IPS-NIHi7 (cell line): ENCODE results near the gene PROSER2.
"Not testable (repeated sequence)": the region's sequence is repeated elsewhere in the genome, so short reads cannot be mapped to it uniquely, and the experiment has no call there.

Source experiments
- DNase-seq: peaks from one replicate; pipeline ENCODE4 v3.0.0; 2012; ENCODE audit warnings: mixed read lengths; ENCODE audit errors: extremely low spot score

PROSER2 gene

DNA sequence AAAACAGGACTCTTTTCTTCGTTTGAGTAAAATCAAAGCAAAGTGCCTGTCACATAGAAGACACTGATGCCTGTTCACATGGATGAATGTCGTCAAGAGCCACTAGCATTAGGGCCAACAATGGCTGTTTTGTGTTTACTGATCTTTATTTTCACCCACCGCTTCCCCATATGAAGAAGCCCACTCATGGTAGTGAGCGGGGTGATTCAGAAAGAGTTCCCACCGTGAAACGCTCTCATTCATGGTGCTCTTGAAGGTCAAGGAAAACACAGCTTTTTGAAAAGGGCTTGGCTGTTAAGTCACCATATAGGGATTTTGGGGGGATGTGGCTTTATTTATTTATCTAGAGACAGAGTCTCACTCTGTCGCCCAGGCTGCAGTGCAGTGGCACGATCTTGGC is 12.5 kb downstream of the PROSER2 start:
- DNase-seq, result no peak

- DNase-seq, result no peak
Observed at GRCh38 chr10:11837372-11838161, 14.4 kb downstream of the PROSER2 start.

- DNase-seq, result no peak
Observed at GRCh38 chr10:11838298-11838852, 15.2 kb downstream of the PROSER2 start.

- no peak for DNase-seq
Observed at GRCh38 chr10:11841375-11841774, 18.2 kb downstream of the PROSER2 start.

GRCh38 chr10:11842411-11842810 is 19.3 kb downstream of the PROSER2 start:
- no peak for DNase-seq

DNA sequence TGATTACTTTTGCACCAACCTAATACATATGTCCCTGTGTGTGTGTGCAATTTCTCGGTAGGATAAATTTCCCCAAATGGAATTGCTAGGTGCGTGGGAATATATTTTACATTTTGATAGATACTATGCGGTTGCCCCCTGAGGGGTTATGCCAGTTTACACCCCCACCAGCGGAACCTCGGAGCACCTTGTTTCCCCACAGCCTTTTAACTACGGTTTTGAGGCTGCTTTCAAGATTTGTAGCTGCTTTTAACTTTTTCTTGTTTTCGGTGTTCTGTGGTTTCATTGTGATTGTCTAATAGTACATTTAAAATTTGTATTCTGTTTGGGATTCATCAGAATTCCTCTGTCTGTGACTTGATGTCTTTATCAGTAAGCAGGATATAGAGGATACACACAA is 22.0 kb downstream of the PROSER2 start:
- DNase-seq, result no peak

DNA sequence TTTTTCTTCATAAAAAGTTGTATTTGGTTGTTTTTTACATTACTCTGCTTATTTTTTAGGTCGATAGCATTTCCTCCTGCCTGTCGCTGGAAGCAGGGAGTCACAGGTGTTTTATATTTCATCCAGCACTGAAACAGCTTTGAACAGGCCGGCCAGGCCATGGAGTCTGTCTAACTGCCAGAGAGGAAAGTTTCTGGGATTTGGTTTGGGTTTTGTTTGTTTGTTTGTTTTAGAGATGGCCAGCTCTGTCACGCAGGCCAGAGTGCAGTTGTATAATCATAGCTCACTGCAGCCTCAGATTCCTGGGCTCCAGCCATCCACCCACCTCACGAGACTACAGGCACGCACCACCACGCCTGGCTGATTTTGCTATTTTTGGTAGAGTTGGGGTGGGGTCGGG is 23.4 kb downstream of the PROSER2 start:
- no peak for DNase-seq

- no peak for DNase-seq
Observed at GRCh38 chr10:11849277-11849676, 26.1 kb downstream of the PROSER2 start.

GRCh38 chr10:11849911-11850310 is 26.8 kb downstream of the PROSER2 start:
- no peak for DNase-seq

GRCh38 chr10:11851910-11852309 is 28.8 kb downstream of the PROSER2 start:
- no peak for DNase-seq

DNA sequence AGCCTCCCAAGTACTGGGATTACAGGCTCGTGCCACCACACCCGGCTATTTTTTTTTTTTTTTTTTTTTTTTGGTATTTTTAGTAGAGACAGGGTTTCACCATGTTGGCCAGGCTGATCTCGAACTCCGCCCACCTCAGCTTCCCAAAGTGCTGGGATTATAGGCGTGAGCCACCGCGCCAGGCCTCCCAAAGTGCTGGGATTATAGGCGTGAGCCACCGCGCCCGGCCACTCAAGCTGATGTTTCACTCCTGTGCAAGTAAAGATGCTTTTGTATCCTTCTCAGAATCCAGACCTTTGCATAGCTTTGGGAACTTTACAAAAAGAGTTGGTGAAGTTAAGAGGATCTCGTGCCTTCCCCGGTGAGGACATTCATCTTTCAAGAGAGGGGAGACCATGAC is 29.5 kb downstream of the PROSER2 start:
- DNase-seq, result not testable (repeated sequence)

GRCh38 chr10:11853468-11853867 is 30.3 kb downstream of the PROSER2 start:
- DNase-seq, result peak; percentile 67

- DNase-seq, result no peak
Observed at GRCh38 chr10:11854301-11854700, 31.1 kb downstream of the PROSER2 start.

DNA sequence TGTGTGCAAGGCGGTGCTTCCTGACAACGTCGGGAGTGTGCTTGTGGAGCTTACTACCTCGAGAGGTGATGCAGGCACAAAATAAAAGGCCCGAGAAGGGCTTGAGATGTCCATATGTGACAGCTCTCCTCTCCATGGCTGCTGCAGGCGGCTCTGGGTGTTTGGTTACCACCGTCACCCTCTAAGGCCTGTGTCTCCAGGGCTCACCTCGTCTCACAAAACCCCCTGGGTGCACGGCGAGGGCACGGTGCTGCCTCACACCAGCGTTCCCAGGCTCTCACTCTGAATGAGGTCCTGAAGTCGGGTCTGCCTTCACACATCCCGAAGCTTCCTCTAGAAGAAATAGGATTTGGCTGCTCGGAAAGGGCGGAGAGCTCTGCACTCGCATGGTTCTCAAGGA is 32.9 kb downstream of the PROSER2 start:
- no peak for DNase-seq

DNA sequence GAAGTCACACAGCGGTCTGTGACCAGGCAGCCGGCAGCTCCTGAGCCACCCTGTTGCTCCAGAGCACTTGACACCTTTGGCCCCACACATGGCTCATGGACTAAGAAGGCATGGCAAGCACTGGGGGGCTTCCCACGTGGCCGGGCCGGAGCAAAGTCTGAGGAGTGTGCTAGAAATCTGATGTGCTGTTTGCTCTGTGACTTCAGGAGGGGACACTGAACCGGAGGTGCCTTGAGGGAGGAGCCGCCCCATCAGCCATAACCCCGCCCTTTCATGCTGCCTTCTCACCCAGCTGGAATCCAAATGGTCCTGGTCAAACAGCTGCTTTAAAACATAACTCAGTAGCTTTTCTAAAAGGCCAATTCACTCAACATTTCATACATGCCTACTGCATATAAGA is 33.5 kb downstream of the PROSER2 start:
- DNase-seq, result no peak

DNA sequence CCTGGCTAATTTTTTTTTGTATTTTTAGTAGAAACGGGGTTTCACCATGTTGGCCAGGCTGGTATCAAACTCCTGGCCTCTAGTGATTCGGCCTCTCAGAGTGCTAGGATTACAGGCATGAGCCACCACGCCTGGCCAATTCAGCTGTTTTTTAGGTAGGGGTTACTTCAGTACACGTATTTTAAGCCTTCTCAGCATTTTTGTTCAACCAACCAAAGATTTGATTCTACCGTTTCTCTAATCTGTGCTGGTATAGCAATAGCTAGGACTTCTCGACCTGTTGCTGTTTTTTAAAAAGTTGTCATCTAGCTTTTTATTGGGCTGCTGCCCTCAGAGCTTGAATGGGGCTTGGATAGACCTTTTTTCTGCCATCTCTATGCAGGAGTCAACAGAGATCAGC is 34.9 kb downstream of the PROSER2 start:
- DNase-seq, result no peak

GRCh38 chr10:11861341-11861740 is 38.2 kb downstream of the PROSER2 start:
- no peak for DNase-seq

GRCh38 chr10:11861811-11862428 is 38.8 kb downstream of the PROSER2 start:
- no peak for DNase-seq

- no peak for DNase-seq
Observed at GRCh38 chr10:11863353-11864109, 40.4 kb downstream of the PROSER2 start.

DNA sequence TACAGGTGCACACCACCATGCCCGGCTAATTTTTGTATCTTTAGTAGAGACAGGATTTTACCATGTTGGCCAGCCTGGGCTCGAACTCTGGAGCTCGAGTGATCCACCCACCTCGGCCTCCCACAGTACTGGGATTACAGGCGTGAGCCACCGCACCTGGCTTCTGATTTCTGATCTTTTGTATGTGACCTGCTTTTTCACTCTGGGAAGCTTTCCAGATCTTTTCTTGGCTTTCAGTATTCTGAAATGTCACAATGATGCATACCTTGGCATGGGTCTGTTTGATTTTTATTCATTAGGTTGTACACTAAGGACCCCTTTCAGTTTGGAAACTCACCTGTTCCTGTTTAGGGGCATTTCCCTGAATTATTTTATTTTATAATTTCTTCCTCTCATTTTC is 41.6 kb downstream of the PROSER2 start:
- no peak for DNase-seq

DNA sequence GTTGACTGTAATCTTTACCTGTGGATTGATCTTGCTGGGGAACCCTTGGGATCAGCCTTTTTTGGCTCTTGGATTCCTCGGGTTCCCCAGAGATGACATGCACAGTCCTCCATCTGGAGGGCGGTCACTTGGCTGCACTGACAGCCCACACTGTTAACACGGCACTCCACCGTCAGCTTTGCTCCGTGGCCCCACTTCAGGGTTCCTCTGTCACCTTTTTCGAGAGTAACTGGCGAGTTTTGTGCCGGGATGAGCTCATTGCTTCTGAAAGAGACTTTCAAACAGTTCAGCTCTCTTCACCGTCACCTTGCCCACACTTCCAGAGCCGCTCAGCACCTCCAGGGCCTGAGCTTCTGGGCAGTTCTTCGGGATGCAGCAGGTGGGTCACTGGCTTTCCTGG is 42.4 kb downstream of the PROSER2 start:
- DNase-seq, result no peak

DNA sequence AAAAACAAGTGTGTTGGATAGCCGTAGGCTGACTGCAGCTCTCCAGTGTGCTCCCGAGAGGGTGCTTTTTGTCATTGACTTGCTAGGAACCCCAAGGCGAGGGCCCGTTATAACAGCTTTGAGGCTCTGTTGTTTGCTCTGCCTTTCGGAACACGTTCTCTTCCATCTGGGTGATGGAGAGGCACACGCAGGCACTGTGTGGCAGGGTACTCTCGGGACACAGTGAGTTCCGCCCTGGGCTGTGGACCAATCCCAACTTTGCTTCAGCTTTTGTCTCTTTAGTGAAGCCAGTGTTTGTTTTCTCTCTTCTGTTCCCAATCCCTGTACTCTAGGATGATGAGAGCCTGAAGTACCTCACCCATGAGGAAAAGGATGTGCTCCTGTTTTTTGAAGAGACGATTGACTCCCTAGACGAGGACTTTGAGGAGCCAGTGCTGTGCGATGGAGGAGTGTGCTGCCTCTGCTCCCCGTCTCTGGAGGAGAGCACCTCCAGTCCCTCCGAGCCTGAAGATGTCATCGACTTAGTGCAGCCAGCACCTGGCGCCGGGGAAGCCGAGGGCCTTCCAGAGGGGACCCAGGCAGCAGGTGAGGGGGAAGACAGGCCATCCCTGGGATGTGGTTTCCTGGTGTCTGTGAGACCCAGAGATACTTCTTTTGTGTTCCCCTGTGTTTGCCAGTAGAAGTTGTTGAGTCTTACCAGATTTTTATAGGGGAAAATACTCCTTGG is 43.2 kb downstream of the PROSER2 start:
- DNase-seq, result no peak
